ENCODE measurements around the gene SLC35F3.
"Not testable (repeated sequence)": the region's sequence is repeated elsewhere in the genome, so short reads cannot be mapped to it uniquely, and the experiment has no call there.

SLC35F3 gene

DNA sequence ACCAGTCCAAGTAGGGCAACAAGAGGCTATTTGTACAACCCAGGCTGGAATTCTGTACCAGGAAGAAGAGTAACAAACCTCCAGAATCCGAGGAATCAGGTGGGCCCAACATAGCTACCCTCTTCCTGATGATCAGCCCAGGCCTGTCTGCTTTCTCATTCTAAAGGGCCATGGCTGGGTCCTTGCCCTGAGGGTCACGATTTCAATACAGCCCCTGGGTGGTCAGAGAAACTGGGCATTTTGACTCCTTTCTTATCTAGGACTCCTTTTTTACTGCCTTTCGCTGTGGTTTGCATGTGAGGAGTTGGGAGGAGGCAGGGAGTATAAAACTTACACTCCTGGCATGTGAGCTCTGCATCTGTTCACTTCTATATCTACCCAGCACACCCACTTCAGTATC lies 303.9 kb downstream of the SLC35F3 start:
- H3K4me3 ChIP-seq (ENCODE audit: low read length), result no peak overlapping the region
- no peak for DNase-seq (ENCODE audit: low read depth, low spot score)

DNA sequence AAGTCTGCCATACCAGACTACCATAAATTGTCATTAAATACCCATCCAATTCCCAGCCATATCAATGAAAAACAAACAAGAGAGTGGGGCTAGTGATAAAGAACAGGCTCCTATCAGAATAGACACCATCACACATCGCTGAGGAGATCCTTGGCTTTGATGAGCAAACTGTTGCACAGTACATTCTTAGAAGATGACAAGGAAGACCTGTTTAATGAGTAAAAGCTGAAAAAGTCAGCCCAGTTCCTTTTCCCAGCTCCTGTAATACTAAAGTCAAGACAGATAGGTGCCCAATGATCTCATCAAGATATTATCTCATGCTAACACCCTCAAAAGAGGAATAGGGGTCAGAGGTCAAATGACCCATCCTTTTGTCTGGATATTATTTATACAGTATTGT lies 304.3 kb downstream of the SLC35F3 start:
- no peak overlapping the region for H3K4me3 ChIP-seq (ENCODE audit: low read length)
- DNase-seq (ENCODE audit: low read depth, low spot score), result no peak

DNA sequence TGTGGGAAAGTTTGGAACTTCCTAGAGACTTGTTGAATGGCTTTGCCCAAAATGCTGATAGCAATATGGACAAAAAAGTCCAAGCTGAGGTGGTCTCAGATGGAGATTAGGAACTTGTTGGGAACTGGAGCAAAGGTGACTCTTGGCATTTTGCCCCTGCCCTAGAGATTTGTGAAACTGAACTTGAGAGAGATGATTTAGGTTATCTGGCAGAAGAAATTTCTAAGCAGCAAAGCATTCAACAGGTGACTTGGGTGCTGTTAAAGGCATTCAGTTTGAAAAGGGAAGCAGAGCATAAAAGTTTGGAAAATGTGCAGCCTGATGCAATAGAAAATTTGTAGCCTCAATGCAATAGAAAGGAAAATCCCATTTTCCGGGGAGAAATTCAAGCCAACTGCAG lies 306.0 kb downstream of the SLC35F3 start:
- H3K4me3 ChIP-seq (ENCODE audit: low read length); DNase-seq (ENCODE audit: low read depth, low spot score): not testable (repeated sequence)

DNA sequence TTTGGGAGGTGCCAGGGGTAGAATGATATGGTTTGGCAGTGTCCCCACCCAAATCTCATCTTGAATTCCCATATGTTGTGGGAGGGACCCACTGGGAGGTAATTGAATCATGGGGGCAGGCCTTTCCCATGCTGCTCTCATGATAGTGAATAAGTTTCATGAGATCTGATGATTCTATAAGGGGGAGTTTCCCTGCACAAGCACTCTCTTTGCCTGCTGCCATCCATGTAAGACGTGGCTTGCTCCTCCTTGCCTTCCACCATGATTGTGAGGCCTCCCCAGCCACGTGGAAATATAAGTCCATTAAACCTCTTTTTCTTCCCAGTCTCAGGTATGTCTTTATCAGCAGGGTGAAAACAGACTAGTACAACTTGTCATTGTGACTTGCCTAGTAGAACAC lies 307.4 kb downstream of the SLC35F3 start:
- not testable (repeated sequence) for H3K4me3 ChIP-seq (ENCODE audit: low read length); DNase-seq (ENCODE audit: low read depth, low spot score)

DNA sequence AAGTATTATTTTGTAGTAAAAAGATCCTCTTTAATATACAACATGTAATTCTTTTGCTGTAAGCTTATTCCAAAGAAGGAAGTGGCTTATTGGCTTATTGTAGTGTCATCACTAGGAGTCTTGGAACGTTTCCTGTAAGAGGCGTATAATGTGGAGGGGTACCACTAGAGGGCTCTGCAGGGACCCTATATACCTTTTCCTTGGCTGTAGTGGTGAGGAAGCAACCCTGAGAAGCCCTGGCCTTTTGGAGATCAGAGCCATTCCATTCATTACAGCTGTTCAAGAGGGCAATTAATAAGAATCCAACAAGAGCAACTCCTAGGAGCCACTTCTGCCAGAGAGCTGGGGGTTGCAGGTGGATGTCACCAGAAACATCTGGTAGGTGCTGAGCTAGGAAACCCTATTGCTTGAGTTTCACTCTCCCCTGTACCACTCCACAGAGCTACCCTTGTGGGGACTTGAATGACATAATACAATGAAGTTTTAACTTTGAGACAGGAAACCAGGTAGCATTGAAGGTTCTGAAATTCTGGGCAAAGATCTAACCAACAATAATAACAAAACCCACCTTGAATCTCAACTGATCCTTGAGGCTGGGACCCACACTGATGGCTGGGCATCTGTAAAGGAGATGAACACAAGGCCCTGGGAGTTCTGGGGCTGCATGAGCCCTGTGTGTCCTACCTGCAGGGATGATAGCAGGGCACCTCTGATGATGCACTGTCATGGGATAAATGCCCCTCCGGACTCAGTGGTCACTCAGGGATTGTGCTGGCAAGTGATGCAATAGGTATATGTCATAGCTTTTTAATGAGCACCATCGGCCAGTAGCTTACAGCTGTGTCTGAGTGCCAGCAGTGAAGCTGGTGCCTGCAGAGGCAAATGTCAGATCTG lies 308.5 kb downstream of the SLC35F3 start:
- peak; percentile 71 for DNase-seq (ENCODE audit: low read depth, low spot score)
- no peak overlapping the region for H3K4me3 ChIP-seq (ENCODE audit: low read length)

DNA sequence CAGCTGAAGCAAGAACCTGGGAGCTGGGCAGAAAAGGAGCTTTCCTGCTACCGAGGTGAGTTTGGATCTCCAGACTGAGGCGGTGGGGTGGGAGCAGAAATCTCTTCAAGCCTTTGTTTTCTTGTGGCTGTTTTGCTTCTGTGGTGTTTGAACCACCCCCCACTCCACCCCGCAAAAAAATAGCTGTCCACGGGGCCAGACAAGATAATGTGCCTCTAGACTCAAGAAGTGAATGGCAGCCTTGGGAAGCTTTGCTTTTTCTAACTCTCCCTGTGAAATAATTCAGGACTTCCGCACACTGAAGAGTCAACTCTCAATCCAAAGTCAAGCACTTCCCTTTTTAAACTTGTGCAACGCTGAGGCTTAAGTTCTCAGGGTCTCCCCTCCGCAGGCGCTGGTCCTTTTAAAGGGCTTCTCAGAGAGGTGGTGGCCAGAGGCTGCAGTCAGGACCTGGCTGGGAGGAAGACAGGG lies 309.2 kb downstream of the SLC35F3 start:
- peak overlapping the region; percentile 20; the same call in 1 of the 2 replicates for H3K4me3 ChIP-seq (ENCODE audit: low read length)
- no peak for DNase-seq (ENCODE audit: low read depth, low spot score)

DNA sequence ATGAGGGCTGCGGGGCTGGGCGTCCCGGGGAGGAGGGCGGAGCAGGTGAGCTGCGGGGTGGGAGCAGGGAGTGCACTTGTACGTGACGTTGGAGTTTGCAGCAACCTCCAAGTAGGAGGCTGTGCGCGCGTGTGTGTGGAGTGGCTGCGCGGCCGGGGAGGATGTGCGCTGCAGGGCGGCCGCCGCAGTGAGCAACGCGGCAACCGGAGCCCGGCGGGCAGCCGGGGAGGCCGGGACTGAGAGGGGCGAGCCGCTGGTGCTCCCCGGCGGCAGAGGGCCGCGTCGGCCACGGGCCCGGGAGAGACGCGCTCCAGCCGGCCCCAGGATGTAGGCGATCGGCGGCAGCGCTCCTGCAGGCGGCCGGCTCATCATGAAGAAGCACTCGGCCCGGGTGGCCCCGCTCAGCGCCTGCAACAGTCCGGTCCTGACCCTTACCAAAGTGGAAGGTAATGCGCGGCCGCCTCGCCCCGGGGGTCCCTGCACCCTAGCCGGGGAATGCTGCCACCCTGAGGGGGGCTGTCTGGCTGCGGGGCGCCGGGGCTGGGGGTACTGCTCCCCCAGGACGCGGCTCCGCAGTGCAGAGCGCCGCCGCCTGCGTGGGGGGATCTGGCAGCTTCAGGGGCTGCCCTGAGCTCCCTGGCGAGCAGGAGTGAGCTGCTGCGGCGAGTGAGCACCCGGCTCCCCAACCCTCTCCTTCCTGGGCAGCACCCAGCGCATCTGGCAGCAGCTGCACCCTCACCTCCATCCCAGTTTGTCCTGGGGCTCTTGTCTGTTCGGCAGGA lies 309.8 kb downstream of the SLC35F3 start:
- H3K4me3 ChIP-seq (ENCODE audit: low read length), result peak overlapping the region; percentile 20; the same call in 1 of the 2 replicates
- no peak for DNase-seq (ENCODE audit: low read depth, low spot score)

DNA sequence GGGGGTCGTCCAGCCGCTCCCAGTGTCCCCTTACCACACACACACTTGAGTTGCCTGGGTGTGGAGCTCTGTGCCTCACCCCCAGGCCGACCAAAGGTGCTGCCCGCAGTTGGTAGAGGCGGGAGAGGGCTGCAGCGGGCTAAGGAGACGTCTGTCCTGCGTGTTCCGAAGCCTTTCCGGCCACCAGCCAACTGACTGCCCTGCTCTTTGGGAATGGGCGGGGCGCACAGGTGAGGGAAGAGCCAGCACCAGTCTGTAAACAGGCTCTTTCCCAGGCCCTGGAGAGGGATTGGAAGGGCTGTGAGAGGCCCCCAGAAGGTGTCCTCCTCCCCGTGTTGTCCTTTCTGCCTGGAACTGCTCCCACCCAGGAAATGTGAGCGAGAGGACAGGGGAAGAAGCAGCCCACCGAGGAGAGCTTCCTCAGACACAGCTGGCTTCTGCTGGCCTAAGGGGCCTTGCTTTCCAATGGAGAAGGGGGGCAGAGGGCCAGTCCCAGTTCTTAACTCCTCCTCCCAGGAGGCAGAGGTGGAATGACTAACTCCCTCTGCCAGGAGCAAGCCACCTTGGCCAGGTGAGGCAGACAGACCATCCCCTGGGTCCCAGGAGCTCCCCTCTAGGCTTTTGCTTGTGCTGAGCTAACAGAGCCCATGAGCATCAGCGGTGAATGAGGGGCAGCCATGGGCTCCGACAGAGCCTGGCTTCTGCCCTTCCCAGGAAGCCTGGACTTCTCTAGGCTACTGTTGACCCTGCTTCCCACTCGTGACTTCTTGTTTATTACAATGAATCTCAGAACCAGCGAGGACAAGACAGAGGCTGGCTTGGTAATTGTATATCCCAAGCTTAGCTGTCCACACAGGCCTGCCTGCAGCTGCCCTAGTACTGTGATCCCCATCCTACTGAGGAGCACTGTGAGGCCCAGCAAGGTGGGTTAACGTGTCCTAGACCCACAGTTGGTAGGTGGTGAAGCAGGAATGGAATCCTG lies 310.7 kb downstream of the SLC35F3 start:
- DNase-seq (ENCODE audit: low read depth, low spot score), result no peak
- no peak overlapping the region for H3K4me3 ChIP-seq (ENCODE audit: low read length)

DNA sequence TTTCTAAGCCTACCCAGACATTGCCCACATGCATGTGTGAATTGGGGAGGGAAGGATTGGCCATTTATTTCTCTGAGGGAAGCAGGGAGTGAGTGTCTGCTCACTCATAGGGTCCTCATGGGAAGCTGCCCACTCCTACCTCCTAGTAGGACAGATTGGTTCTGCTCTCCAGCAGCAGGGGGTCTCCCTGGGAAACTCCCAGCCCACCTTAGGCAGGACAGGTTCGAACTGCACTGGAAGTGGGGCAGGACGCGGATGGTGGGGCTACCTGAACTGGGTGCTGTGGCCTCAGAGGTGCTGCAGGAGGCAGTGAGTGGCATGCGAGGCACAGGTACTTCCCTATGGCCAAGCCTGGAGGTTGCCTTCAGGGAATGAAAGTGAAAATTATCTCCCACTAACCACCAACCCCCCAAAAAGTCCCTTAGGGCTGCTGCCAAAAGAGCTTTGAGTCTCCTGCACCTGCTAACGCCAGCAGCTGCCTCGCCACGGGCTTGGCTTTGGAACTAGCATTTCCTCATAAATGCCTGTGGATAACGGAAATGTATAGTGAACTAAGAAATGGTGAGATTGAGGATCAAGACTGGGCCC lies 311.7 kb downstream of the SLC35F3 start:
- no peak overlapping the region for H3K4me3 ChIP-seq (ENCODE audit: low read length)
- no peak for DNase-seq (ENCODE audit: low read depth, low spot score)

DNA sequence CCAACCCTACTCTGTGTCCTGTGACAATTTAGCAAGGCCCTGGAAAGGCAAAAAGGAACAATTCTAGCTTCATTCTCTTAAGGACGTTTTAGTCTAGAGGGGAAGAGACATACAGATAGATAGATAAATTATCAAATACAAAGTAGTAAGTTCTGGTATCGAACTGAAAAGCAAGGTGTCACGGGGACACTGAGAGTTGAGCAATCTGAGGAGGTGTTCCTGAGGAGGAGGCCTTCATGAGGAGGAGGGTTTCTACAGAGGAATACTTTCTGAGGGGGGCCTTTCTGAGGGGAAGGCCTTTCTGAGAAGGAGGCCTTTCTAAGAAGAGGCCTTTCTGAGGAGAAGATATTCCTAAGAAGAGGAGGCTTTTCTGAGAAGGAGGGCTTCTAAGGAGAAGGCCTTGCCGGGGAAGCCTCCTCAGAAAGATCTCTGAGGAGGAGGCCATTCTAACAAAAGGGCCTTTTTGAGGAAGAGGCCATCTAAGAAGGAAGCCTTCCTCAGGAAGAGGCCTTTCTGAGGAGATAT lies 312.9 kb downstream of the SLC35F3 start:
- DNase-seq (ENCODE audit: low read depth, low spot score), result no peak
- H3K4me3 ChIP-seq (ENCODE audit: low read length), result no peak overlapping the region

DNA sequence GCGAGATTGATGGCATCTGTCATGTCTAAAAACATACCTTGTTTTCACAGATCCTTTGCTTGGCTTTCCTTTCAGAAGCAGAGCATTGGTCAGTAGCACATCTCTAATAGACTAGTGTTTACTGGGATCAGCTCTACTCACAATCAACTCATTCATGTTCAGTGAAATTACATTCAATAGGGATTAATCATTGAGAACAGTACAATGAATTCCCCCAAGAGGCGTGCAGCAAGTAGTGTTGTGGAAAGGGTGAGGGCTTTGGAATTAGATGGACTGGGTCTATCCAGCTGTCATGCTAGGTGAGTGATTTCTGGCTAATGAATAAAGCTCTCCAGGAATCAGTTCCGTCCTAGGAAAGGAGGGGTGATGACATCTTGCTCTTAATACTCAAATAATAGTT lies 313.6 kb downstream of the SLC35F3 start:
- DNase-seq (ENCODE audit: low read depth, low spot score), result no peak

DNA sequence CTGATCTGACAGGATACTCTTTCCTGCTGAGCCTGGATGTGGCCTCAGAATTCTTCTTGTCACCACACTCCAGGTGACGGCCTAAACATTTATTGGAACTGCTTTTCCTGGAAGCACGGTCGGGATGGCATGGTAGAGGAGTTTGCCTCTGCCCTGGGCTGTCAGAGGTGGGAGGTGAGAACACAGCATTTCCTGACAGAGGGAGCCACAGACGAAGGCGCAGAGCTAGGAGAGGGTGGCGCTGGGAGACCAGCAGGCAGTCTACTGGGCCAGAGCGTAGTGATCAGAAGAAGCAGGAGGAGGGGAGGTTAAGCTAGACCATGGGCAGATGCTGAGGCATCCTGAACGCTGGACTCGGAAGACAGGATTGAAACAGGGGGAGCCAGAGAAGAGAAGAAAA lies 315.2 kb downstream of the SLC35F3 start:
- DNase-seq (ENCODE audit: low read depth, low spot score), result no peak
- no peak overlapping the region for H3K4me3 ChIP-seq (ENCODE audit: low read length)

More for the DNA sequence above, 313.6 kb downstream of the SLC35F3 start:
- no peak overlapping the region for H3K4me3 ChIP-seq (ENCODE audit: low read length)

DNA sequence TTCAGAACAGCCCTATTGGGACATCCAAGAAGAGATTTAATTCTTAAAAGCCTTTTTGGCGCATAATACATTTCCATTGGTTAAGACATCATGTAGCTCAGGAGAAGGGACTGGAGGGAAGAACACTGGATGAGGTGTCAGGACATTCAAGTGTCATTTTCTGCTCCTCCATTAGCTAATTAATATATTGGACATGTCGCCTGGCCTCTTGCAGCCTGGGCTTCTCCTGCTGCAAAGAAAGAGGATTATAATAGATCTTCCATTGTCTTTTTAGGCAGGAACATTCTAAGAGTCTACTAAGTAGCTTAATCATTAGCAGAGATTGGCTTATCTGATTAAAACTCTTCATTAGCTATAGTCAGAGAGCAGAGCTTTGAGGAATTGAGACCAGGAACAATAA lies 317.1 kb downstream of the SLC35F3 start:
- H3K4me3 ChIP-seq (ENCODE audit: low read length), result no peak overlapping the region
- no peak for DNase-seq (ENCODE audit: low read depth, low spot score)

DNA sequence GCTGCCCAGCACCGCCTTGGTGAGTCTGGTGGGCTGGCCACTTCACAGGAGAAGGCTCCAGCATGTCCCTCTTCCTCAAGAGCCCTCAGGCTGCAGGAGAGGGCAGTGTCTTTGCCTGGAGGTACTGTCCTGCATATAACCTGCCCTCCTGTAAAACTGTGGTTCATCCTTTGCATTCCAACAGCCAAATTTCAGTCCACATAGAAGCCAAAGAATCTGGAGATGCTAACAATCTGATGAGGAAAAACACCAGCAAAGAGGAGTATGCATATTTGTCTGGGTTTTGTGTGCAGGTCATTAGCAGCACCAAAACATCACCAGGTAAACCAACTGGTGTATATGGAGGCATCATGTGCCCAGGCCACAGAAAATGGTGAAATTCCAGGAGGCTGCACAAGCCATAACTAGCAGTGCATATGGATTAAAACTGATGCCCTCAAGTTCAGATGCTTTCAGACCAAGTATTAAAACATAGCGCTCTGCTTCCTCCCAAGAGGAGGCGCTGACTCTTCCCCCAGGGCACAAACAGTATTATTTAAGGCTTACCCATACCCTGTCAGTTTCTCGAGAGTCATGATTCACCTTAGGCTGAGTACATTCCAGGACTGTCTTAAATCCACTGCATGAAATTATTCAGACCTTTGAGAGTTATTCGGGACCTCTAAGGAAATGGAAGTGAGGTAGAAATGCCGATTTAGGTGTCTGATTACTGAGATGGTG lies 318.2 kb downstream of the SLC35F3 start:
- no peak overlapping the region for H3K4me3 ChIP-seq (ENCODE audit: low read length)
- no peak for DNase-seq (ENCODE audit: low read depth, low spot score)

DNA sequence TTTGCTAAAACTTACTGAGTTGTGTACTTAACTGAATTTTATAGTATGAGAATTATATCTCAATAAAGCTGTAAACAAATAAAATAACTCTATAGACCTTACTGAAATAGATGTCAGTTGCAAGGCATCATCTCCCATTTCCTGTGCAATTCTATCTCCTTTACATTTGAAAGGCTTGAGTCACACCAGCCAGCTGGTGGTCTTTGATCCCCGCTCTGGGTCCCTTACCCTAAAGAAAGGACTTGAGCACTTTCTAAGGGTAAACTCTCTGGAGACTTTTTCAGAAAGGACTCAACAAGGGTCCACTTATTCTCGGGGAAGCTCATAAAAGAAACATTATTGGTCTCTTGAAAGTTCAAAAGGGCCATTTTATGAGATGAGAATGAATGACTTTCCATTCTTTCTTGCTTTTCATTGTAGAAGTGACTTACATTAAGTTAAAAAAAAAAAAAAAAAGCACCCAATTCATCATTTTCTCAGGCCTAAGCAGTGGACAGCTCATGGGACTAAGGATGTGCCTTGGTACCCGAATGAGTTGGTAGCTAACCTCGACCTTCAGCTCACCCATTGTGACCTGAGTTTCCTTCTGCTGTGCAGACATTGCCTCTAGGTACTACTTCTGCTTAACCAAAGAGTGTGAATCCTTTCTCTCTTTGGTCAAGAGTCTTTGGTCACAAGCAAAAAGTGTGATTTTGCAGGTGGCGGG lies 321.8 kb downstream of the SLC35F3 start:
- DNase-seq (ENCODE audit: low read depth, low spot score), result no peak
- no peak overlapping the region for H3K4me3 ChIP-seq (ENCODE audit: low read length)

DNA sequence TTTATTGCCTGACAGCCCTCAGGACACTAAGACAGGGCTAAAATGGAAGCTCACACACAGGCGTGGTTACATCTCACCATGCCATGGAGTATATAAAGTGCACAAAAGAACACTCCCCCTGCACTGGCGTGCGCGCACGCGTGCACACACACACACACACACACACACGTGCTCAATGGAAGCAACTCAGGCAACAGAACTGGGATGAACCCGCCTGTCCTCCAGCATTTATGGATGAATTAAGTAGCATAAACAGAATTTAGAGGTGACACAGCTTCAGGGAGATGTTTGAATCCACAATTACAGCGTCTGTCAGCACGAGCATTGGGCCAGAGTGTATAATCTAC lies 322.3 kb downstream of the SLC35F3 start:
- no peak for DNase-seq (ENCODE audit: low read depth, low spot score)
- no peak overlapping the region for H3K4me3 ChIP-seq (ENCODE audit: low read length)

DNA sequence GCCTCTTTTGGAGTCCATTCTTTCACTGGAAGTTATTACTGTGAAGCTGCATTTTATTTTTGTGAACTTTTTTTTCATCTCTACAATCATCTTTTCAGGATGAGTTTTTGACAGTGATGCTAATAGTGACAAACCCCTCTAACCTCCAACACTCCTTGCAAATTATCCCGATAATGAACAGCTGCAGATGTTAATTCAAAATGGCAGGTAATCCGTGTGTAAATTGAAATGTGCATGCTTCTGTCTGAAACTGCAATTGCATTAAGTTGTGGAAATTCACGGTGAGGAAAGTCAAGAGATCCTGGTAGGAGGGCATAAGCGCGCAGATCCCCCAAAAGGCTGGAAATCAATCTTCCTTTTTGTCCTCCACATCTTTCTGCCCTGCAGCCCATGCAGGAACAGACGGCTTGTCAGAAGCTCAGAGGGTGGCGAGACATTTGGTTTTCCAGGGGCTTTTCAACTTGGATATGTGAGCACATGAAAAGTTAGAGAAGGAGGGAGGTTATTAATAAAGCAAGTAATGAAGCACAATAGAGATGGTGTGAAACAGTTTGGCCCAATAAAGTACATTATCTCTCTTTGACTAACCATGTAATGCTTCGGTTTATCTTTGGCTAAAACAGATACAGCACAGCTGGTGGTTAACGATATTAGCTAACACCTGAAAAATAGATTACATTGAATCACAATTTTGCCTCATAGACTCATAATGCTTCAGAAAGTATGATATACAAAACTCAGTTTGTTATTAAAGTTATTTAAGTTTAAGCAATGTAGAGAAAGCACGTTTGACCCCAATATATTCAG lies 325.3 kb downstream of the SLC35F3 start:
- DNase-seq (ENCODE audit: low read depth, low spot score), result no peak
- no peak overlapping the region for H3K4me3 ChIP-seq (ENCODE audit: low read length)

All from Jurkat, Clone E6-1 (cell line).